A549 (cell line): ENCODE results near the gene SS18L1.

ENCODE experiments used
- CEBPB ChIP-seq, 2 experiments: fragments of >200 bp in 1 of 2; sonication (Bioruptor Twin) in 1 of 2; formaldehyde crosslinking in 1 of 2; IDR thresholded peaks; 2 replicates each; pipeline ENCODE4 v1.6.1; 2012 to 2016
- EP300 ChIP-seq, 2 experiments: fragments of >200 bp; sonication (Bioruptor Twin); formaldehyde crosslinking; IDR thresholded peaks; 2 replicates in 1 of 2; 3 replicates in 1 of 2; pipeline ENCODE4 v1.6.1; 2016 to 2017
- JUN ChIP-seq, 2 experiments: fragments of >200 bp; sonication (Bioruptor Twin); formaldehyde crosslinking; IDR thresholded peaks; 2 replicates in 1 of 2; 3 replicates in 1 of 2; pipeline ENCODE4 v1.6.1; 2016 to 2017
- MAZ ChIP-seq: fragments of 150-350 bp; IDR thresholded peaks from 2 replicates; pipeline ENCODE4 v1.6.1; 2014; ENCODE audit warnings: antibody characterized with exemption, low read depth, low read length, borderline replicate concordance
- RAD21 ChIP-seq, 2 experiments: fragments of >200 bp in 1 of 2; sonication (Bioruptor Twin) in 1 of 2; formaldehyde crosslinking in 1 of 2; IDR thresholded peaks in 1 of 2; conservative IDR thresholded peaks in 1 of 2; 2 replicates in 1 of 2; 3 replicates in 1 of 2; pipeline ENCODE4 v1.6.1; 2012 to 2018; ENCODE audit warnings: inconsistent platforms in 1 of 2
- ZNF302 ChIP-seq: fragments of 250-450 bp; sonication (Bioruptor Pico); IDR thresholded peaks from 2 replicates; pipeline ENCODE4 v1.9.0; 2021; ENCODE audit warnings: inconsistent platforms, mild to moderate bottlenecking, moderate library complexity
- TF ChIP-seq, protein P1 (sequence below): IDR thresholded peaks from 2 replicates; pipeline ENCODE4 v1.6.1; 2012

DNA sequence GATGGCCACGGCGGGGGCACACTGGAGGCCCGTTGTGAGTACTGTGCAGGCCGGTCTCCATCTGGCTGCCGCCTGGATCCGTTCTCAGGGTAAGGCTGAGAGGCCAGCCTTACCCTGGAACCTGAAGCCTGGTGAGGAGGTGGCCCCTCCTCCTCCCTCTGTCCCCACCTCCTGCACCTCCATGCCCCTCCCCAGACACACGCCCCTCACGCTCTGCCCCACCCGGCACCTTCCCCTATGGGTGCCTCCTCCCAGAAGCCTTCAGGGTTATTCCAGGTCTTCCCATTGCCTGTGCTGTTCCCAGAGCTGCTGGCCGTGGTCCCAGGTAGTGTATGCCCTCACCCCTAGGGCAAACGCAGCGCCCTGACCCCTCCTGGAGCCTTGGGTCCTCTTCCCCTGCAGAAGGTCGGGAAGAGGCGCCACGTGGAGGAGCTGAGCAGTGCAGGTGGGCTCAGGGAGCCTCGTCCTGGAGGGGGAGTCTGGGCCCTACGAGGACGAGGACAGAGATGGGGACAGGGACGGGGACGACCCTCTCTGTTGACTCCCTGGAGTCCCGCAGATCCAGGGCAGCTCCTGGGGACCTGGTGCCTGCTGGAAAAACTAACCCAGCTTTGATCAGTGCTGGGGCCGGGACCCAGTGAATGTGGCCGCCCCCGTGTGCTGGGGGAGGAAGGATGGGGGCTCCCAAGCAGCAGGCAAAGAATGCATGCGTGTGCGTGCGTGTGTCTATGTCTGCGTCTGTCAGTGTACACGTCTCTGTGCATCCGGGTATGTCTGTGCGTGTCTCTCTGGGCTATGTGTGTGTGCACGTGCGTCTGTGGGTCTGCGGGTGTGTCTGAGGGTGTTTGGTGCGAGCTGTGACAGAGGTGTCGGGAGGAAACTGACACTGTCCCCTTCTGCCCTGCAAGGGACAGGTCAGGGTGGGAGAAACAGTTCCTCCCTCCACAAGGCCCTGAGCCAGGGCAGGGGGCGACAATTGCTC, 84.7 kb downstream of the SS18L1 start:
- TF ChIP-seq EP300 (IDR thresholded peaks at IDR 0.05) (no peak), MAZ (no peak), RAD21 (conservative IDR thresholded peaks at IDR 0.05 in 1 of 2, IDR thresholded peaks at IDR 0.05 in 1 of 2) (no peak), JUN (IDR thresholded peaks at IDR 0.05) (no peak), ZNF302 (CRISPR knock-in tag) (no peak), CEBPB (IDR thresholded peaks at IDR 0.05) (no peak)
- TF ChIP-seq, protein P1, sequence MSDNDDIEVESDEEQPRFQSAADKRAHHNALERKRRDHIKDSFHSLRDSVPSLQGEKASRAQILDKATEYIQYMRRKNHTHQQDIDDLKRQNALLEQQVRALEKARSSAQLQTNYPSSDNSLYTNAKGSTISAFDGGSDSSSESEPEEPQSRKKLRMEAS = no peak
